Central memory CD4-positive, alpha-beta T cell (primary cell): ENCODE results near the gene BCL3.

Experiments used
- DNase-seq: peaks from one replicate; pipeline ENCODE4 v3.0.0; 2022

The BCL3 gene

DNA sequence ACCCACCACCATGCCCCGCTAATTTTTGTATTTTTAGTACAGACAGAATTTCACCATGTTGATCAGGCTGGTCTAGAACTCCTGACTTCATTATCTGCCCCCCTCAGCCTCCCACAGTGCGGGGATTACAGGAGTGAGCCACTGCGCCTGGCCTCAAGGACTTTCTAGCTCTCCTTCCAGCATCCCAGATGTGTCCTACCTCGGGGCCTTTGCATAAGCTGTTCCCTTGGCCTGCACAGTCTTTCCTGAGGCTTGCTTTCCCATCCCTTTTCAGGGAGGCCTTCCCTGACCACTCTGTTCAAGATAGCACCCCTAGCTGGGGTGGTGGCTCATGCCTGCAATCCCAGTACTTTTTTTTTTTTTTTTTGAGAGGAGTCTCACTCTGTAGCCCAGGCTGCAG lies 46.1 kb downstream of the BCL3 start:
- no peak for DNase-seq

DNA sequence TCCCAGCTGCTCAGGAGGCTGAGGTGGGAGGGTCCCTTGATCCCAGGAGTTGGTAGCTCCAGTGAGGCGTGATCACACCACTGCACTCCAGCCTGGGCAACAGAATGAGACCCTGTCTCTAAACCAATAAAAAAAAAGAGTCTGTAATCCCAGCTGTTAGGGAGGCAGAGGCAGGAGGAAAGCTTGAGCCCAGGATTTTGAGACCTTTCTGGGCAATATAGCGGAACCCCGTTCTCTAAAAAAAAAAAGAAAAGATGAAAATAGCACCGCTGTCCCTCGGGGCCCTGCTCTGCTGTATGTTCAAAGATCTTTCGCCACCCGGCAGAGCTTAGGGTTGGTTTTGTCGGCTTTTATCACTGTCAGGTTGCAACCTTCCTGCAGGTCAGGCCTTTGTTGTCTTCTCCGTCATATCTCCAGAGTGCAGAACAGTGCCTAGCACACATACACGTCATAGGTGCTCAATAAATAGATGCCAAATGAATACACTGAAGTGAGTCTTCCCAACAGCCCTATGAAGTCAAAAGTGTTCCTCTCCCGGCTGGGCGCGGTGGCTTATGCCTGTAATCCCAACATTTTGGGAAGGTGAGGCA lies 47.0 kb downstream of the BCL3 start:
- no peak for DNase-seq

DNA sequence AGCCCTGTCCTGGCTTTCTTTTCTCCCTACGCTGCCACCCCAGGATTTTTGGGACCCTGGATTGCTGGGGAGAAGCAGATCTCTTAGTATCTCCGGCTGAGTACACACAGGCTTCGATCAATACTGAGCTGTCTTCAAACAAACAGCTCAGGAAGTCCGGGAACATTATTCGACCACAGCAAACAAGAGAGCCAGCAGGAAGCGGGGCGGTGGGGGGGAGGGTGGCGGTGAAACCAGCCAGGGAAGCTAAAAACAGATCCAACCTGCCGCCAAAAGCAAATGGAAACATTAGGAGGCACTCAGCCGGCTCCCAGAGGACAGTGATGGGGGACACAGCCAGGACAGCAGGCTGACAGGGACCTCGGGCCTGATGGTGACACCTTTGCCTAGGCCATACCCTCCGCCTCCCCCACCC lies 48.2 kb downstream of the BCL3 start:
- no peak for DNase-seq

DNA sequence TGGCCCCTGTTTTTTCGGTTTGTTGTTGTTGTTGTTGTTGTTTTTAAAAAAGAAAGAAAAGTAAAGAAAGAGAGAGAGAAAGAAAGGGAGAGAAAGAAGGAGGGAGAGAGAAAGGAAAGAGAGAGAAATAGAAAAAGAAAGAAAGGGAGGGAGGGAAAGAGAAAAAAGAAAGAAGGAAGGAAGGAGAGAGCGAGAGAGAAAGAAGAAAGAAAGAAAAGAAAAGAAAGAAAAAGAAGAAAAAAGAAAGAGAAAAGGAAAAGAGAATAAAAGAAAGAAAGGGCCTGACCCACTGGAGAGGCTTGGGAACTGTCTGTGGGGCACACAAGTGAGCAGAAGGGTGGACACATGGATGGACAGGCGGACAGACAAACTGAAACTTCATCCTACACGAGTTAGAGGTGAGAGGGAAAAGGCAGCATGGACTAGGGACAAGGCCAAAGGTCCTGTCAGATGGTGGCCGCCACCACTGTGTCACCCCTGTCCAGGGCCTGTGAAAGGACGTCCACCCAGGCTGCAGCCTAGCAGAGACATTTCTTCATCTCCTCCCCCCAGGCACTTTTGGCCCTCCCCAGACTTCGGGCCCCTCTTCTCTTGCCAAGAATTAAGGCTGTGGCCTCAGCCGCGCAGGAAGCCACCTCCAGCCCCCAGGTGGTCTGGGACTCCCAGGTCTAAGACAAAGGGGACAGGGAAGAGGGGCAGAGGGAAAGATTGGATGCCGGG lies 51.3 kb downstream of the BCL3 start:
- DNase-seq = no peak

DNA sequence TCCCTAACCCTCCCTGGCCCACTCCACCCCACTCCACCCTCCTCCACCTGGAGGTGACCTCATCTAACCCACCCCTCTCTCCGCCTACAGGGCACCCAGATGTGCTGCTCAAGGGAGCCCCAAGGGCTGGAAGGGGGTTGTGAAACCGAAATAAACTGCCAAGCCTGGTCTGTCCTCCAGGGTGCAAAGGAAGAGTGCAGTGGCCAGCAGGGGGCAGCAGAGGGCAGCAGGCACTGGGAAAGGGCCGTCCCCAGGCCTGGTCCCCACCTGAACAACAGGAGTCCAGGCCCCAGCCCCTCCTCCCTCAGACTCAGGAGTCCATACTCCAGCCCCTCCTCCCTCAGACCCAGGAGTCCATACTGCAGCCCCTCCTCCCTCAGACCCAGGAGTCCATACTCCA lies 52.0 kb downstream of the BCL3 start:
- DNase-seq = peak; percentile 70

DNA sequence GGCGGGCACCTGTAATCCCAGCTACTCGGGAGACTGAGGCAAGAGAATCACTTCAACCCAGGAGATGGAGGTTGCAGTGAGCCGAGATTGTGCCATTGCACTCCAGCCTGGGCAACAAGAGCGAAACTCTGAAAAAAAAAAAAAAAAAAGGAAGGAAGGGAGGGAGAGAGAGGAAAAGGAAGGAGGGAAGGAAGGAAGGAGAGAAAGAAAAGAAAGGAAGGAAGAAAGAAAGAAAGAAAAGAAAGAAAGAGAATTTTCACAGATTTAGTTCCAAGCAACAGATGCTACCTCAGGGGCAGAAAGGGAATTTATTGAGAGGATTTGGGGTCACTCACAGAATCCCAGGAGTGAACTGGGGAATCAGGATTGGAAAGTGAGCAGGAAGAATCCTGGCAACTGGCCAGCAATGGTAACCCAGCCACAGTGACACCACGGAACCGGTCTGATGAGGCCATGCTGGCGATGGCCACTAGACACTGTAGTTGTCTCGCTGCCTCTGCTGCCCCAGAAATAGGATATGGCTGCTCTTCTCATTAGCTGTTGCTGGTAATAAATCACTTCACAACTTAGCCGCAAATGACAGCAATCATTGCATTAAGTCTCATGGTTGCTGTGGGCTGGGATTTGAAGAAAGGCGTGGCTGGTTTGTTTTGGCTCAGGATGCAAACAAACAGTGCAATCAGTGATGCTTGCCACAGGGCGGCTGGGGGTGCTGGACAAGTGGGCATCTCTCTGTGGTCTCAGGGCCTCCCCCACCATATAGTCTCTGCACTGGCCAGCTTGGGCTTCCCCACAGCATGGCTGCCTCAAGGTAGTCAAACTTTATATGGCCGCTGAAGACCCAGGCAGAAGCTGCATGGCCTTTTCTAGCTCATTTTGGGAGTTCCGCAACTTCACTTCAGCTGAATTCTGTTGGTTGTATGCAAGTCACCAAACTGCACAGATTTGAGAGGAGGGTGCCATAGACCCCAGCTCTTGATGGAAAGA lies 55.2 kb downstream of the BCL3 start:
- DNase-seq = no peak

DNA sequence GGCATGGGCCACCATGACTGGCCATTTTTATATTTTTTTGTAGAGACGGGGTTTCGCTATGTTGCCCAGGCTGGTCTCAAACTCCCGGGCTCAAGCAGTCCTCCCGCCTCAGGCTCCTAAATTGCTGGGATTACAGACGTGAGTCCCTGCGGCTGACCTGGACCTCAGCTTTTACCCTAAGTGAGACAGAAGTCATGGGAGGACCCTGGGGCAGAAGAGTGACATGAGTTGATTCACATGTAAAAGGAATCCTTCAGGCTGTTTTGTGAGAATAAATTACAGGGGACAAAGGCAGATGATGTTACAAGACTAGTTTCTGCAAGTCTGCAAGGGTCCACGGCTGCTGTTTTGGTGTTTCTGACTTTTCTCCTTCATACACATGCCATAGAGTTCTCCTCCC lies 57.8 kb downstream of the BCL3 start:
- DNase-seq = no peak

DNA sequence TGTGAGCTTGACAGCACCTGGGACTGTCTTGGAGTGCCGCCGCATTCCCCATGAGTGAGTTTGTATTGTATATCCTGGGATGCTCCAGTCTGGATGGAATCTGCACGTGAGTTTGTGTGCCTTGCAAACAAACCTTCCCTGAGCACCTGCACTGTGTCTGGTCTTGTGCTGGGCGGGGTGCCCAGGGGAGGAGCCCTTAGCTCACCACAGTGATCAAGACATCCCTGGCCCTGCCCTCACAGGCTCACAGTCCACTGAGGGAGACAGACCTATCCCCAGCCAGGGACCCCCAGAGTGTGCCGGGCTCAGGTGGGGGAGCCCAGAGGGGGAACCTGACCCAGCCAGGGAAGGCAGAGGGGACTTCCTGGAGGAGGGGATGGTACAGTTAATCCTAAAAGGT lies 58.7 kb downstream of the BCL3 start:
- no peak for DNase-seq

DNA sequence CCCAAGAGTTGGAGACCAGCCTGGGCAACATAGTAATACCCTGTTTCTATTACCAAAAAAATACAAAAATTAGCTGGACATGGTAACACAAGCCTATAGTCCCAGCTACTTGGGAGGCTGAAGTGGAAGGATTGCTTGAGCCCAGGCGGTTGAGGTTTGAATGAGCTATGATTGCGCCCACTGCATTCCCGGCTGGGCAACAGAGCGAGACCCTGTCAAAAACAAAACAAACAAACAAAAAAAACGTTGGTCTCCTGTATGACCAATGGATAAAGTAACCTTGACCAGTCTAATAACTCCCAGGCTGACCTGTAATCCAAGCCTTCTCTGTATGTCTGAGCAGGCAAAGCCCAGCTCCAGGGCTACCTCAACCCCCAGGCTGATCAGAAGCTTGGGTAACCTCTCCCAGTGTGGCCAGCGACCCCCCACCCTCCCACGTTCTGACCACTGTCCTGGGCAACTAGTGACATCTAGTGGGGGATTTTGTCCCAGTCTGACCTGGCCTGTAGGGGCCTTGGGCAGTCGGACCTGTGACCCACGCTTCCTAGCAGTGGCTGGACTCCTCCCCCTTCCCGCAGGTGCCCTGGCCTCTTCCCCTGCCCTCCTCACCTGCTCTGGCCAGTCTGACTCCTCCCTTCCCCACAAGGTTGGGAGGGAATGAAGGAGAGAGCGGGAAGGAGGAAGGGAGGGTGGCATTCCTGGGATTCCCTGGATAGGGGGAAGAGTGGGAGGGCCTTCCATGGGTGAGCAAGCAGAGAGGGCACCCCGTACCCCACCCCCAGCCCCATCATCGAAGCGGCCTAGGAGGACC lies 59.3 kb downstream of the BCL3 start:
- DNase-seq = no peak

DNA sequence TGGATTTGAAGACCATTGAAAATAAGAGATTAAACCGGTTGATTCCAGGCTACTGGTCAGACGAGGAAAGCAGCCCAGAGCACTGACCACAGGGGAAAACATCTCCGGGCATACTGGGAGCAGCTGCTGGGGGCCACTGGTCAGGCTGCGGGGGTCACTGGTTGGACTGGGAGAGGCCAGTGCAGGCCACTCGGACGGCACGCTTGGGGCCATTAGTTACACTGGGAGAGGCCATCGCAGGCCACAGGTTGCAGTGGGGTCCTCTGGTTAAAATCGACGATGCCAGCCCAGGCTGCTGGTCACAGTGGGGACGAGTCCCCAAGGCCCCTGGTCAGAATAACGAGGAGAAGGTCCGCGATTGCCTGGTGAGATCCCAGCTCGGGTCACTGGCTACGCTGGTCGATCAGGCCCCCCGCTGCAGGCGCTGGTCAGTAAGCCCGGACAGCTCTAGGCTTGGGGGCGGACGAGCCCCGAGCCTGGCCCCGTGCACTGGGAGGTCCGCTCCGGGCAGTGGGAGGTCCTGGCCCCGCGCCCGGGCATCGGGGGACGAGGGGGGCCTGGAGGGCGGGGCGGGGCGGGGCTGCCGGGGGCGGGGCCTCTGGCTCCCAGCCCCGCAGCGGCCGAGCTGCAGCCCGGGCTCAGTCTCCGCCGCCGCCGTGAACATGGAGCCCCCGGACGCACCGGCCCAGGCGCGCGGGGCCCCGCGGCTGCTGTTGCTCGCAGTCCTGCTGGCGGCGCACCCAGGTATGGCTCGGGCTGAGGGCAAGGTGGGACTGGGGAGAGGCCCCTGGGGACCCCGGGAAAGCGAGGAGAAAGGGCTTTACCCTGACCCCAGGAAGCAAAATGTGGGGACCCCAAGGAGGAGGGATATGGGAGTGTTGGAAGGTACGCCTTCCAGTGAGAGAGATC lies 60.2 kb downstream of the BCL3 start, which contains the start of gene BCAM:
BCAM (plus strand) TSS at position 641 of the 909 bp plus-strand sequence; CDS start at position 663, 22 bp downstream.
- no peak for DNase-seq
